C1 segment of cervical spinal cord (tissue), 14 donors: ENCODE results near the gene HTR3A.
A peak's percentile ranks its signal among the peaks of the same experiment; 100 is the strongest.

ENCODE experiments used
- DNase-seq, 14 donors: peaks; one replicate each; lab custom pipeline; 2025; lab: John Stamatoyannopoulos, UW

HTR3A gene

DNA sequence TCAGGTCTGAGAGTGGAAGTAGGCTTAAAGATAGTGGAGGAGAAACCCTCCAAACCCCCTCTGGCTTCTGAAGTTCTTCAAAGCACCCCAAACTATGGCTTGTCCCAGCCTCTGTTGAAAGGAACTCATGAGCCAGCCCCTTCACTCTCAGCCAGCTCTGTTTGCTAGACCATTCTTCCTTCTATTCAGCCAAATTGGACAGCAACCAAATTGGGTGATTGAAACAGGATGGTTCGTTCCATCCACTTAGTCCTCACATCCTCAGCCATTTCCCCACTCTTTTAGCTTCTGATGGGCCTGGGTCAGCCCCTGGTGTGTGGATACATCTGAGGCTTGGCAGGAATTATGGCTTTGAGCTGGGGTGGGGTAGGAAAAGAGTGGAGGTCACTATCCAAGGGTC is 4.5 kb downstream of the HTR3A start:
- no peak for DNase-seq

DNA sequence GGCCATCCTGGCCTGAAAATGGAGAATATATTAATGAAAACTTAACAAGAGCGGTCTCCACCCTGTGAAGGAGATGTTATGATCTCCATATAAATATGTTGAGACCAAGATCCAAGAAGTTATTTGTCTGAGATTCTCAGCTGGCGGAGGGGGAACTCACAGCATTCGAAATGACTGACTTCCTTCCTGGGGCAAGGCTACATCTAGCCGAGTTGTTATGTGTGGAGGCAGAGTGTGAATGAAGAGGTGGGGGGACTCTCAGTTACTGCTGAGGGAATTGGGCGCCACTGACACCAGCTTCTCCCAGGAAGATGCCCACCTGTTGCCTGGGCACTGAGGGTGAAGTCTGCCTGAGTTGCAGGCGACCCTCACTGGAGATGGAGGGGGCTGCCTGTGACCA is 5.9 kb downstream of the HTR3A start:
- no peak for DNase-seq

DNA sequence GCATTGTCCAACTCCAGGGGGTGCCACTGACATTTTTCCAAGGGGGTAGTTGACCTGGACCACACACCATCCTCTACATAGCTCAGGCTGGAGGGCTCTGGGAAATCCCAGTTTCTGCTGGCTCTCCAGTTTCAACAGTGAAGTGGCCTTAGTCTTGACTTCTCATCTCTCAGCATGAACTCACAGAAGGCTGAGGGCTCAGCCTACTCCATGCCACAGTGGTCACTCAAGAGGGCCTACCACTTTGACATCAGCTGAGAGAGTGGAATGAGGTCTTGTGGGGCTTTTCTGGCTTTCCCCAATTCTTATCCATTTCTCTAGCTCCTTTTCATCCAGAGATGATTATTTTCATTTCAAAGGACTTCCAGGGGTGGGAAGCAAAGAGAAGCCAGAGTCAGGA is 7.4 kb downstream of the HTR3A start:
- DNase-seq = no peak

DNA sequence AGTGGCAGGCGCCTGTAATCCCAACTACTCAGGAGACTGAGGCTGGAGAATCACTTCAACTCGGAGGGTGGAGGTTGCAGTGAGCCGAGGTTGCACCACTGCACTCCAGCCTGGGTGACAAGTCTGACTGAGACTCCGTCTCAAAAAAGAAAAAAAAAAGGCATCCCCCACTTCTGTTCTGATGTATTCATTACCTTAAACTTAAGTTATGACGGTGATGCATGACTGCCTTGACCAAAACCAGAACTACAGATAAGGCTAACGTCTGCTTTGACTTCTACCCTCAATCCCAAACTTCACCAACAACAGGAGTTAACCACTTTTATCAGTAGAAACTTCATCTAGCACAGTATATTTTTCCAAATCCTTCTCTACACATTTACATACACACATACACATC is 9.9 kb downstream of the HTR3A start:
- no peak for DNase-seq

DNA sequence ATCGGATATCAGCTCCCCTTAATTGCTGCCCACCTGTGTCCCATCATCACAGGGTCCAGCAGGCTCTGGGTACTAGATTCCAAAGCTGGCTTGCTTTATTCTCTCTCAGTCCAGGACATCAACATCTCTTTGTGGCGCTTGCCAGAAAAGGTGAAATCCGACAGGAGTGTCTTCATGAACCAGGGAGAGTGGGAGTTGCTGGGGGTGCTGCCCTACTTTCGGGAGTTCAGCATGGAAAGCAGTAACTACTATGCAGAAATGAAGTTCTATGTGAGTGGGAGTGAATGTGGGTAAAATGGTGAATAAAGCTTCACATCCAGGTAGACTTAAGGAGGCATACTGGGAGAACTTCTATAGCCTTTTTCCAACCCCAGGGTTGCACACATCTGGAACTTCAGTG is 11.0 kb downstream of the HTR3A start:
- no peak for DNase-seq

DNA sequence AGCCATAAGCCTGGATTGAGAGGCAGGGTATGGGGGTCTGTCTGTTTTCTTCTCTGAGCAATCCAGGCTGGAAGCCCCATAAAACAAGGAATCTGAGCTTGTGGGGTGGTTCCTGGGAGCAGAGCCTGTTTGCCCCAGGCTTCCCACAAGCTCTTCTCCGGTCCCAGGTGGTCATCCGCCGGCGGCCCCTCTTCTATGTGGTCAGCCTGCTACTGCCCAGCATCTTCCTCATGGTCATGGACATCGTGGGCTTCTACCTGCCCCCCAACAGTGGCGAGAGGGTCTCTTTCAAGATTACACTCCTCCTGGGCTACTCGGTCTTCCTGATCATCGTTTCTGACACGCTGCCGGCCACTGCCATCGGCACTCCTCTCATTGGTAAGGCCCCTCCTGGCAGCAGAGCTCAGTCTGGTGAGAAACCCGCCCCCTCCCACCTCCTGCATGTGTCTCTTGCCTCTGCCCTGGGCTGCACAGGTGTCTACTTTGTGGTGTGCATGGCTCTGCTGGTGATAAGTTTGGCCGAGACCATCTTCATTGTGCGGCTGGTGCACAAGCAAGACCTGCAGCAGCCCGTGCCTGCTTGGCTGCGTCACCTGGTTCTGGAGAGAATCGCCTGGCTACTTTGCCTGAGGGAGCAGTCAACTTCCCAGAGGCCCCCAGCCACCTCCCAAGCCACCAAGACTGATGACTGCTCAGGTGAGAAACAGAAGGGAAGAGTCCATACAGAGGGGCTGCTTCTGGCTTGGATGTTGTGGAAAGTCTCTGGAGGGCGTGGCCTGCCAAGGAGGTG is 11.6 kb downstream of the HTR3A start:
- DNase-seq = no peak

DNA sequence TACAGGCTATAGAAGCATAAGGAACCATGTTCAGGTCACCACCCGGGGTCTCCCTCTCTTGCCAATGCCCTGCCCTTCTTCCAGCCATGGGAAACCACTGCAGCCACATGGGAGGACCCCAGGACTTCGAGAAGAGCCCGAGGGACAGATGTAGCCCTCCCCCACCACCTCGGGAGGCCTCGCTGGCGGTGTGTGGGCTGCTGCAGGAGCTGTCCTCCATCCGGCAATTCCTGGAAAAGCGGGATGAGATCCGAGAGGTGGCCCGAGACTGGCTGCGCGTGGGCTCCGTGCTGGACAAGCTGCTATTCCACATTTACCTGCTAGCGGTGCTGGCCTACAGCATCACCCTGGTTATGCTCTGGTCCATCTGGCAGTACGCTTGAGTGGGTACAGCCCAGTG is 14.5 kb downstream of the HTR3A start:
- DNase-seq = no peak

DNA sequence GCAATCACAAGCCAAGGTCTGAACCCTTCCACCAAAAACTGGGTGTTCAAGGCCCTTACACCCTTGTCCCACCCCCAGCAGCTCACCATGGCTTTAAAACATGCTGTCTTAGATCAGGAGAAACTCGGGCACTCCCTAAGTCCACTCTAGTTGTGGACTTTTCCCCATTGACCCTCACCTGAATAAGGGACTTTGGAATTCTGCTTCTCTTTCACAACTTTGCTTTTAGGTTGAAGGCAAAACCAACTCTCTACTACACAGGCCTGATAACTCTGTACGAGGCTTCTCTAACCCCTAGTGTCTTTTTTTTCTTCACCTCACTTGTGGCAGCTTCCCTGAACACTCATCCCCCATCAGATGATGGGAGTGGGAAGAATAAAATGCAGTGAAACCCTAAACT is 15.0 kb downstream of the HTR3A start:
- DNase-seq = no peak

DNA sequence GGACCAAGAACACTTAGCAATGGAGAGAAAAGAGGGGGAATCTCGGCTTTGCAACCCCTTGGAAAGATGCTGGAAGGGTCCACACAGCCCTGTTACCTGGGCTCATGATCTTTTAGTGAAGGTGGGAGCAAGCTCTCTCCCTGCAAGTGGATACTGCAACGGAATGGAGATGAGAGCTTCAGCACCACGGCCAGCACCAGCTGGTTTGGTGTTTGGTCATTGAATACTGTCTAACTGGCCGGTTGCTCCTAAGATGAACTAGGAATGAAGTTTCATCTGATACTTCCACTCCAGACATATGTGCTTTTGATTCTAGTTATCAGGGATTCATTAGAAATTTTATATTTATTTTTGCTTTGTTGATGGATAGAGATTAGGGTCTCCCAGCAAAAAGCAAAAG is 16.3 kb downstream of the HTR3A start:
- no peak for DNase-seq

DNA sequence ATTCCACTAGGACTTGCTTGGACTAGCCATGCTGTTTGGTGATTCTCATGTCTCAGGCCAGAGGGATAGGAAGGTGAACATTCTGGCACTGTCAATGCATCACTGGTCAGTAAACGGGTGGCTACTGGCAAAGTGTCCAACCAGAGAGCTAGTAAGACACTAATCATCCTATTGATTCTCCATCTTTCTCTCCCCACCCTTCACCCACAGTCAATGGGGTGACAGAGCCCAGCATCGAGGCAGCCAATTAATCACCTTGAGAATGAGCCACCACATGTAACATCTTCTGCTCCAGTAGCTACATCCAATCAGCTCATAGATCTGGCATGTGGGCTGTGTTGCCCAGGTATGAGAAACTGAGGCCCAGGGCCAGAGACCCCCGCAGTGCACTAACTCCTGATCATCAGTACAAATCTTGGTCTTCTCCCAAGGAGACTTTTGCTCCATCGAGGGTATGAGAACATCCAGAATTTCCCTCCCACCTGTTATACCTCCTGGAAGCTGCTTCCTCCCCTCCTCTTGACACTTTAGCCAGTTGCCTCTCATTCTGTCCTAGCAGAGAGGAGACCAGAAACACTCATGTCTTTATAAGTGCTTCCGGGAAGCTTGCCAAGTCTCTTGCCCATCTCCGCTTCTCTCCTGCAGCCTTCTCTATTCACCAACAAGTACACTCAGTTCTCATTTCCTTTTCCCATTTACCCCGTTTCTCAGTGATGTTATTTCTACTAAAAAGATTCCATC is 17.0 kb downstream of the HTR3A start:
- DNase-seq = no peak

DNA sequence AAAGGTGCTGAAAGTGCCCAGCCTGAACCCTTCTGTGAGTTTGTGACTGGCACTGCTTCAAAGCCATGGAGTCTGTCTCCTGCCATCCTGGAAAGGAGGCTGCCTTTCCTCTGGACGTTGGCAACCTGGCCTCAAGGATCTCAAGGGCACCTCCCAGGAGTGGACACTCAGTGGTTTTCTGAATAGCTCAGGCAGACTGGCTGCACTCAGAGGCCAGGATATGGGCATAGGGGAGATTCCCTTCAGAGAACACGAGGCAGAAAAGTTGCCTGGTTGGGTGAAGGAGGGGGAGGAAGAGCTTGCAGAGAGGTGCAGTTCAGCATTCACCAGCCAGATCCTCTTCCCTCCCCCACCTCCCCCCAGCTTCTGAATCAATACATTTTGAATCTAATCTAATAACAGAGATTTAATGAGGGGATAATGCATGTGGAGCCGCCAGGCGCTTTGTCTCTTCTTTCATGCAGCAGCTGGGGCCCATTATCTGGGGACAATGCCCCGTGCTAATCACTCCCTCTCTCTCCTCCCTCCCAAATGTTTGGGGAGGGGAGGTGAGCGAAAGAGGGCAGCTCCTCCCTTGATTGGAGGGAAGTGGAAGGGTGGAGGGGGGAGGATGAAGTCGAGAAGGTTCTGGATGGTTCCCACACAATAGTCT is 17.7 kb downstream of the HTR3A start:
- no peak for DNase-seq

DNA sequence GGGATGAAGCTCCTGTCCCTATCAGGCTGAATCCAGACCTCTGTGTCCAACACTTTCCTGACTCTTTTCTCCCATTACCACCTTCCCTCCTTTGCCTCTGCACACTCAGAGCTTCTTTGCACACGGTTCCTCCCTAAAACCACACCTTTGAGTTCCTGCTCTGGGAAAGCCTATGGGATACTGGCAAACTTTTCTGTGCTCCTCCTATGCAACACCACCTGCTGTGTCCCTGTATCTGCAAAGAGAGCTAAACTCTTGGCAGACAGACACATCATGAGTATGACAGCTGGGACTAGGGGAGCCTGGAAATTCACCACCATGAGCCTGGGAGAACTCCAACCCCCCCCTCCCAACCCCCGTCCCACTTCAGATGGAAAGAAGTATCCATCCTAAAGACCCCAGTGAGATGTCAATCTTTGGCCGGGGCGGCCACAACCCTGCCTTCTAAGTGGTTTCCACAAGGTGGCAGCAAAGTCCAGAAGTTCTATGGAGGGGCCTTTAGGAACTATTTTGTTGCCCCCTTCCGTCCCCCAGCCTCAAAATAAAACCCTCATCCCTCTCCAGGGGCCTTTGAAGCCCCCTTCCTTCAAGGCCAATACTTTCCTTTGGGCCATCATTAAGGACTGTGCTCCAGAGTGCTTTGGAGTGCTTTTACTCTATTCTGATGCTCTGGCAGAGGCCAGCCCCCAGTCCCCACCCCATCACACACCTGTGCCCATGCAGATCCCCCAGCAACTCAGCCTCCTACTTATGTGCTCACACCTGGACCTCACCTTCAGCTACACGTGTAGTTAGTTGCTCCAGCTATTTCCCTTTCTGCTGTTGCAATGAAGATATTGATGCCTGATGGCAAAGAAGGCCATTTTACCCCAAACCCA is 19.4 kb downstream of the HTR3A start:
- peak in 4 of 14 donors; percentile 2 to 26 (median 6) for DNase-seq

DNA sequence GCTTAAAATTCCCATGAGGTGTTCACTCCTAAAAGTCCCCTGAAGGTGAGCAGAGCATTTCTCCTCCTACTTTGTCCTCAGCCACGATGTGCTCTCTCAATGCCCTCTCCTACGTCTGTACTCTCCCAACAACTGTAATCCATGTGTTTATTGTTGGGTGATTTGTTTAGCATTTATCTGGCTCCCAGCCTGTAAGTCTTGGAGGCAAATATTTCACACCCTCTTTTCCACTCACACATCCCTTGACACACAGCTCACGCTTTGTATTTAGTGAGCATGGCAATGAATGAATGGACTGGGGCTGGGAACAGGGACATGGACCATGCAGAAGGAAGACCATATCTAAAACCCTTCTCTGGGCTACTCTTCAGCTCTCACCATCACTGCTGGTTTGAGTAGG is 22.6 kb downstream of the HTR3A start:
- no peak for DNase-seq

DNA sequence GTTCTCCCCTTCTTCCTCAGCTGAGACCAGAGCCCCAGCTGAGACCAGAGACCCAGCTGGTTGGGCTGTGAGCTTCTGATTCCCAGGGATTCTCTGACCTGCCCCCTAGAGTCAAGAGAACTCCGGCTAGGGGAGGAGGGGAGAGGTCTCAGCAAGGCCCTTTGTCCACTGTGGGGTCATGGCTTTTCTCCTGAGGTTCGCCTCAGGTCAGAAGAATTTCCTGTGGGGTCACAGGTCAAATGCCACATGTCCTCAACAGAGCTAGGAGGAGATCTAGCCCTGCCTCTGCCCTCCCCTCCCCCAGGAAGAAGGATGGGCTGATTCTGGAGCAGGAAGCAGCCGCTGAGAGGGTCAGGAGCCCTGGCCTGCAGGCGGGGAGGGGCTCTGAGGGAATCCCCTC is 23.7 kb downstream of the HTR3A start:
- no peak for DNase-seq

DNA sequence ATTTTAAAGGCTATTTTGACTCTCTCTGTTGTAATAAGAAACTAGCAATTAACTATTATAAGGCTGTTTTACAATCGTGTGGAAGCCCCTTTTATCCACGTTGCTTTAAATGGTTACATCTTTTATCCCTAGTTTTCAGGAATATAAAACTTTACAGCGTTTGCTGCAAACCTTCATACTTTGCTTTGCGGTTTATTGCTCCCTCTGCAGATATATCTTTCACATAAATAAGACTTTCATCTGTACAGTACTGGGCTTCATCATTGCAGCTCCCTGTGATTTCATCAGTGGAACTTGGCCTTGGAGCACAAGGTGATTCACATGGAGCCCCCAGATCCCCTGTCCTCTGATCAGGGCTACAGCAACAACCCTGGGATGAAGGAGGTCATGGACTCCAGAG is 25.6 kb downstream of the HTR3A start:
- no peak for DNase-seq

DNA sequence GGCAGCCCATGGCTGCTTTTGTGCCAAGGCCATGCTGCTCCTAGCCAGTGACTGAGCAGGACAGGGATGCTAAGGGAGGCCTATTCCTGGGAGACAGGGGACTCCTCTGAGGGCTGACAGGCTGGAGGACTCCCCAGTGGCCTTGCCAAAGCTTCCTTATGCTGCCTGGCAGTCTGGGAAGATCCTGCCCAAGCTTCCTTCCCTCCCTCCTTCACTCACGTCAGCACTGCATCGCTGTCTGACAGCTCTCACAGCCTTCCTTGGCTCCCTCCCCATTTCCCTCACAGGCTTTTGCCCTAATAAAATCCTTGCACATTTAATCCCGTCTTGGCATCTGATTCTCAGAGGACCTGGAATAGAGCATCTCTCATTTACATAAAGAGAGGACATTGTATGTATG is 26.5 kb downstream of the HTR3A start:
- DNase-seq = peak in 1 of 14 donors; percentile 34

DNA sequence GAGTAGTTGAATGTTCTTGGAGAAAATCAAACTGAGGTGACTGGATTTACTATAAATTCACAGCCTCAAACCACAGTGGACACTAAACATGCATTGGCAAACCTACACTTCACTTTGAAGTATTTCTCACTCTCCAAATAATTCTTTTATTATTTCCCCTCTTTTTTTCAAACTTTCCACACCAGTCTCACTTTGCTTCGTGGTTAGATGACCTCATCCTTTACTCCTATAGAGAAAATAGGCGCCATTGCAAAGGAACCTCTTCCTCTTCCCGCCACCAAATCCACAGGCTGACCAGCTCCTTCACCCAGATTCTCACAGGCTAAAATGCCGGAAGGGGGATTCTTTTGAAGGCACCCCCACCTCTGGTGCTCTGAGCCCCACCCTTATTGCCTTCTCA is 33.4 kb downstream of the HTR3A start:
- no peak for DNase-seq

DNA sequence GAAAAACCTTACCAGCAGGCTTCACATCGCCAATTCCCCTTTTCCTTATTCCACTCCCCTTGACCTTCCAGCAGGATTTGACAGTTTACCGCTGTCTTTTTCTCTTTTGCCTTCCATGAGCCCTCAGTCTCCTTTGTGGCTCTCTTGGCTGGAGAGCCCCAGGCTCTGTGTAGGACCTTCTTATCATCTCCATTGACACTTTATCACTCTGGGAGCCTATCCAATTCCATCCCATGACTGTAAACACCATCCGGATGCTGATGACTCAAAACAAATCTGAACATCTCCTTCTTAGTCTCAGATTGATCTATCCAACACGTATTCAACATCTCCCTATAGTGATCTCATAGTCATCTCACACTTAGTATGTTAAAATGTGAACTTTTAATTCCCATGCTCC is 36.0 kb downstream of the HTR3A start:
- DNase-seq = no peak

DNA sequence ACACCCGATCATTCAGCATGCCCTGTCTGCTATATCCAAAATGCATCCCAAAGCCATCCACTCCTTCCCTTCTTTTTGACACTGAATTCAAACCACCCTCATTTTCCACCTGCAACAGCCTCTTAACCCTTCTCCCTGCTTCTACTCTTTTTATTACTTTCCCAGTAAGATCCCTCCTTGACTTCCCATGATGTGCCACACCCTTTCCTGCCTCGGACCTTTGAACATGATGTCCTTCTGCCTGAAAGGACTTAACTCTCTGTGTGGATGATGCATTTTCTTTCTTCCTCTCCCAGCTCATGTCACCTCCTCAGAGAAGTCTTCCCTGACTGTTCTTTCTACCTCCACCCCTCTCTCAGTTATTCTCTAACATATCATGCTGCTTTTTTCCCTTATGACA is 36.5 kb downstream of the HTR3A start:
- DNase-seq = no peak

DNA sequence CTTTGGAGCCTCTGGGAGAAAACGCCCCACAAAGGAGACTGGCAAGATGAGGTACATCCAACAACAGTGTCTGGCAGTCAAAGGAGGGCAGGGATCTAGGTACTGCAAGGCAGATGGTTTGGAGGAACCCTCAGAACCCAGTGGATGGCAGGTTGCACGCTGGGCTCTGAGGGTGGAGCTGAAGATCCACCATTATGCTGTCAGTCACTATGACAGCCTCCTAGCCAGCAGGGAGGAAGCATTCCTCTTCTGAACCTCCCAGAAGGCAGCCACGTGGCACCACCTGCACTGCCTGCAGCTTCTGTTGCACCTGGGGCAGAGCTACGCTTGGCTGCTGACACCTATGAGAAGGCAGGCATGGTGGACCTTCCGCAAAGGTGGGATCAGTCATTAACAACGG is 40.2 kb downstream of the HTR3A start:
- no peak for DNase-seq

DNA sequence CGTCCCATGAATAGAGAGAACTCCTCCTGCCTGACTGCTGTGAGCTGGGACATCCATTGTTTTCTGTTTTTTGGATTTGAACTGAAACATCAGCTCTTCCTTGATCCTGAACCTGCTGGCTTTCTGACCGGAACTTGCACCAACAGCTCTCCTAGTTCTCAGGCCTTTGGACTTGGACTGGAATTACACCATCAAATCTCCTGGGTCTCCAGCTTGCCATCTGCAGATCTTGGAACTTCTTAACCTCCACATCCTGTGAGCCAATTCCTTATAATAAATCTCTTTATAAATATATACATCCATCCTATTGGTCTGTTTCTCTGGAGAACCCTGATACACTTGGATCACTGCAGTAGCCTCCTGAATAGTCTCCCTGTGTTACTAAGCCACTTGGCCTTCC is 42.1 kb downstream of the HTR3A start:
- no peak for DNase-seq

DNA sequence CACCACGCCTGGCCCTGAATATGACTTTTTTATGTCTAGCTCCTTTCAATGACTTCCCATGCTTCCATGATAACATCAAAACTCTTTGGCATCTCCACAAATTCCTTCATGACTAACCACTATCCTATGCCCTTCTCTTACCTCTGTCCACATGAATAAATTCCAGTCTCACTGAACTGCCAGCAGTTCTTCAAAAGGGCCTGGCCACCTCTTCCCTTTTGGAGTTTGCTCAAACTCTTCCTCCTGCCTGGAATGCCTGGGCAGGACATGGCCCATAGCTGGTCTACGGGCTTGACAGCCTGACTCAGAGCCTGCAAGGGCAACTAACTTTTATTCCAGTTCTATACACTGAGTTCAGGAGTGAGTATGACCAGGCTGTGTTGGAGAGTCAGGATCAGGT is 42.8 kb downstream of the HTR3A start:
- DNase-seq = no peak
